GM19099 (cell line): ENCODE results near the gene DST.

Experiments
- POLR2A ChIP-seq: IDR thresholded peaks from 3 replicates; pipeline ENCODE4 v1.6.1; 2011; ENCODE audit warnings: low read depth; ENCODE audit not compliant: insufficient read length; ENCODE audit errors: extremely low read depth

DST gene

DNA sequence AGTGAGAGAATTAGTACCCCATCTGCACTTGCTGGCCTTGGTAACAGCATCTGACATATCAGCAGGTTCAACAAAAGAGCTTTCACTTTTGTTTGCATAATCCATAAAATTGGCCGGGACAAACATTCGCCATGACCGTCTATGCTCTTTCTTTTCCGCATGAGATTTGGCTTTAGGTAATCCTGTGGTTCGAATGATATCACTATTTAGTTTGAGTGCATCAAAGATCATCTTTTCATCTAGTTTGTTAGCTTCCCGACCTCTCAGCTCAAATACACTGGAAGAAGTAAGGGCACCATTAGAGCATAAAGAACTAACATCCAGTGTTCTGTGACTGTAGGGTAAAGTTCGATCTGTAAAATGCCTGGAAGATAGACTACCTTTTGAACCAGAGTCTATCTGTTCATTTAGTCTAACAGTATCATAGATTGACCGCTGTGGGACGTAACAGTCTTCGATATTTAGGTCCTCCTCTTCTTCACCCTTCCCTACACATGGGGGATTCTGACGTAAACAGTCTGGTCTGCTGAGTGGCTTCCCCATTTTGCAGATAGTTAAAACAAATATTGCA lies 101.6 kb downstream of the DST start:
- TF ChIP-seq POLR2A = no peak

DNA sequence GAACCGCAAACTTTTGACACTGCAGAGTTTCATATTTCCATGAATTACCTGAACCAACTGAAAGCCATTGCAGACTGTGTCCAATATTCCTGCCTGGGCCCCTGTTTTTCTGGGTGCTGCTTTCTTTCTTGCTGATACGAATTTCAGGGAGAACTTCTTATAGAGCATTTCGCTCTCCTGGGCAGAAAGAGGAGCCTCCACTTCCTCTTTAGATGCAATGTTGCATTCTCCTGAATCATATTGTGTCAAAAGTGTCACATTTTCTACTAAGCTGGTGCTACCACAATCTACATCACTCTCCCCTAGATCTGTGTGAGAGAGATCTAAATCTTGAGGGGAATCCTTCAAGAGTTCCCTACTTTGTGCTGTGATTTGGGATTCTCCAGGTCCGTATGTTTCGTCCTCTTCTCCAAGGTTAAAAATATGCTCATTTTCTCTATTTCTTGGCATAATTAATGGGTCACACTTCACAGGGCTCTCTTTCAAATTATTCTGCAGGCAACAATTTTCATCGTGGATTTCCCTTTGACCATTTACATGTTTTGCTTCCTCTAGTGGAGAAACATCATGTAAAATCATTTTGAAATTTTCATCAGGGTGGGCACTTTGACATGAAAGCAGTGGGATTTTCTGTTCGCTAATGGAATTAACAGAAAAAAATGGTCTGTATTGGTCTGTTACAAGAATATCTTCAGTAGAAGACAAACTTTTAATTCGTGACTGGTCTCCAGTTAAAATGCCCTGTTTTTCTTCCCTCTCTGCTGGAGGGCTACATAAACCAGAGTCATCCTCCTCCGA lies 102.3 kb downstream of the DST start:
- no peak for TF ChIP-seq POLR2A

DNA sequence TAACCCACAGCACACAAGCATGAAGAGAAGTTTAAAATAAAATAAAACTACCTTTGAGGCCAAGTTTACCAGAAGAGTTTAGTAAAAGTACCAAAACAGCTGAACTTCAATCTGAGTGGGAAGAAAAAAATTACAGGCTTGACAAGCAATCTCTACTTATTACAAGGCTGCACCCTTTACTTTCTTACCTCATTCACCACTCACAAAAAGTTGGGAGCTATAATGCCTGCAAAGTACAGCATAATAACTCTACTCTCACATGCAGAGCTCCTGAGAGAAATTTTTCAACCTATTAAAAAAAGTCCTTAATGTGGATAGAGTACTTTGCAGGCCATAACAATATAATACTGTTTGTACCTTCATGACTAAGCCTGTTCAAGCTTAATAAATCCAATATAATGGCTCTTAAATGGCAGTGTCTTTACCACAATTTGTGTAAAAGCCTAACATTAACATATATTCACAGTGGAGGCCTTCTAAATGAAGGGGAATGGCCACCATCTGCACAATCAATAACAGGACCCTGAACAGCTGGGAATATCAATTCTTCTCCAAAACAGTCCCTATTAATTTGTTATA lies 103.1 kb downstream of the DST start:
- no peak for TF ChIP-seq POLR2A

DNA sequence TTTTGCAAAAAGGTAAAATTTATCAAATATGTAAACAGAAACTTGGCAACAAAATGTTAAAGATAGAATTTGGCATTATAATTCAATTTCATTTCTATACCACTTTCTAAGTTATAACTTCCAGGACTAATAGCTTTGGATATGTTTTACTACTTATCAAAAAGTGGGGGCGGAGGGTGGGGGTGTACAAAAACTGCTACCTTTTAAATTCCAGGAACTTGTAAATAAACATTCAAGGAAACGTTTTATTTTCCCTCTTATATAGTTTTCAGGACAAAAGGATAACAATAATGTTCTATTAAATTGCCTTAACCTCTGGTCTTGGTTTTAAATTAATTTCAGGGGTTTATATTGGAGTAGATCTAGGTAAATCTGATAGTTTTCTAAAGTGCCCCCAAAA lies 103.8 kb downstream of the DST start:
- no peak for TF ChIP-seq POLR2A

DNA sequence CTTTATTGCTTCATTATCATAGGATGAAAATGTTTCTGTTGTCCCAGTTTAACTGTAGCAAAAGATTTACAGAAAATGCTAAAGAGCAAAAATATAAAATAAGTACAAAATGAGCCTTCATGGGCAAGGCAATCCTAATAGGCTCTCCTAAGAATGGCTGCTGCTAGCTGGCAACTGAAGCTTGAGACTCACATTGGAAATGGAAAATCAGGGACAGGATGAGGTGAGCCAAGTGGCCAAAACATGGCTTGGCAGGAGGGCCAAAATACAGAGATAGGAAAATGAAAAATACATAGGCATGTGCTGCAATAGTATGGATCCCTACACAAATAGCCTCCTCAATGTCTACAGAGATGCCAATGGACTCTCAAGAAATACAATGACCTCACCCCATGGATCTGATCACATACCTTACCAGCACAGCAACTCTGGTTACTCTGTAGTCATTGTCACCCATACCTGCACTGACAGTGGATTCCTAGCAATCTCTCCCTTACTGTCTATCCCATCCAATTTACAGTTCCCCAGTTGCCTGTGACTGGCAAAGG lies 105.4 kb downstream of the DST start:
- no peak for TF ChIP-seq POLR2A

DNA sequence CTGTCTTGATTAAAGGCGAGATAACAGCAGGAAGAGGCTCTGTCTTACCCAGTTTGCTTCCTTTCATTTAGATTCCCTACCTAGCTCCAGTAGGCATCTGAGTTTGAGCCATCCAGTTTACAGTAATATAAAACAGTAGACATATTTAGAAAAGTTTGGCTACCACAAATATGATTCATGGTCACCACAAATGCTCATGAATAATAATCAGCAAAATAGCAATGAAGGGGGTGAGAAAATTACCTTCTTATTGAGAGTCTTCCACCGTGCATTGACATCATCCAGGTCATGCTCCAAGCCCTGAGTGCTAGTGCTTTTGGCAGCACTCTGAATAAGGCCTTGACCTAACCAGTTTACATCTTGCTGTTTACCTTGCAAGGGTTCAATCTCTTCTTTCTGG lies 106.2 kb downstream of the DST start:
- no peak for TF ChIP-seq POLR2A

DNA sequence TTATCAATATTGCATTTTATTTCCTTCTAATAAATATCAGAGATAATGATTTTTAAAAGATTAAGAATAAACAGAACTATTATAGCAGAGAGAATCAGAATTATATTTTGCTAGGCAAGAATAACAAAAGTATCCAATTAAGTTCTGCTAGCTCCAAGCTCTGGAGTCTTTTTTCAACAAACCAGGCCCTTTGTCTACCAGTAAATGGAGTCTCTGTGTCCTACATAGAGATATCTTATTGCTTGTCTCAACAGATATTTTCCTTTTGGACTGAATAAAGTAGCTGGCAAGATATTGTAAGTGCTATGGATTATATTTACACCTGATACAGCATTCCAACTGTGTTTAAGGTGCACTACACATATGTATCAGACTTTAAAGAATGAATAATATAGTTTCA lies 107.1 kb downstream of the DST start:
- no peak for TF ChIP-seq POLR2A

DNA sequence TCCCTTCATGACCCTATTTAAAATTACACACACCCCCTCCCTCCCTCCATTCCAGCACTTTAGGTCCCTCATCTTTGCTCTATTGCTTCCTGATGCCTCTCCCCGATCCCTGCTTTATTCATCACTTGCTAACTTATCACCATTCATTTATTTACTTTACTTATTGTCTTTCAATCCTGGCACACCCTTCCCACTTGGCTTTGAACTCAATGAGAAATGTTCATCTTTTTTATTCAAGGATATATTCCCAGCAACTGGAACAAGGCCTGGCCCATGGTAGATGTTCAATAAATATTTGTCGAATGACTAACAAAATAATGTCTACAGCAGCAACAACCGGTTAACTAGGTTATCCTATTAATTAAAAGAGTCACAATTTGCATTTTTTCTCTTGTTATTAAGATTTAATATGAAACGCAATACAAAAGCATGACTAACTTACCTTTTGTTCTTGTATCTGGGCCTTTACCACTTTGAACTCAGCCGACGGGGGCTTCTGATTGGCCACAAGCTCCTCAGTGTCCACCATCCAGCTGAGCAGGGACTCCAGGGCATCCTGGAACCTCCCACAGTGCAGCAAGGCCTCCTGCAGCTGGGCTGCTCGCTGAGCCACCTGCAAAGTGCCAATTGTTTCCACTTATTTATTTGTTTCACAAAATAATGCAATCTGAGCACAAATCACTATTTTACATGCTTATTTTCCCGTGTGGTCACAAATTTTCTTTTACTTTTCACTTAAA lies 107.8 kb downstream of the DST start:
- no peak for TF ChIP-seq POLR2A

DNA sequence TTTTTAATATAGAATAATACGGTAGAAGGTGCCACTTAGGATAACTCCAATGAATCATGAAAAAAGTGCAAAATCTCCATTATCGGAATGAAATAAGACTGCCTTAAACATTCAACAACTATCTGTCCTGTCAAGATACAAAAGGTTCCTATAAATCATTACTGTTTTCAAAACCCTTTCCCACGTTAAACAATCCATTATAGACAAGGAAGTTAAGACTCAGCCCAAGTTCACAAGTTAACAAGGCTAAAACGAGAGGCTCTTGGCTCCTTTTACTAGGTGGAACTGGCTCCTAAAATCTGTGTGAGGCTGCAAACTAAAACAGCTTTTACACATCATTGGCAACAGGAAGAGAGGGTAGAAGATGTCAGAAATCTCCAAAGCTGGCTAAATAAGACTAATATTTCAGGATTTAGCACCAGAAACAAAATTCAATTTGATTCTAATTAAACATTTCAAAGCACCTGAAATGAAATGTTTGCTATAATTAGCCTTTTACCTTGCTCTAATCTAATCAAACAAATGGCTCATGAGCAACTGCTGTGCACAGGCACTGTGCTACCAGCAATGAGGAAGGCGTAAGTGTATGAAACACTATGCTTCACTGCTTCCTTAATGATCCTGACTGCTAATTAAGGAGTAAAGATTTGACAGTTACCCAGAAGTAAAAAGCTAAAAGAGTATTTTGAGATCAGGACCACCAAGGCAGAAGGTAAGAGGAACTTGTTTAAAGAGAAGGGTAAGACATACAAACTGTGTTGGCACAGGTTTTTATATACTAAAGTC lies 109.7 kb downstream of the DST start:
- TF ChIP-seq POLR2A = no peak

DNA sequence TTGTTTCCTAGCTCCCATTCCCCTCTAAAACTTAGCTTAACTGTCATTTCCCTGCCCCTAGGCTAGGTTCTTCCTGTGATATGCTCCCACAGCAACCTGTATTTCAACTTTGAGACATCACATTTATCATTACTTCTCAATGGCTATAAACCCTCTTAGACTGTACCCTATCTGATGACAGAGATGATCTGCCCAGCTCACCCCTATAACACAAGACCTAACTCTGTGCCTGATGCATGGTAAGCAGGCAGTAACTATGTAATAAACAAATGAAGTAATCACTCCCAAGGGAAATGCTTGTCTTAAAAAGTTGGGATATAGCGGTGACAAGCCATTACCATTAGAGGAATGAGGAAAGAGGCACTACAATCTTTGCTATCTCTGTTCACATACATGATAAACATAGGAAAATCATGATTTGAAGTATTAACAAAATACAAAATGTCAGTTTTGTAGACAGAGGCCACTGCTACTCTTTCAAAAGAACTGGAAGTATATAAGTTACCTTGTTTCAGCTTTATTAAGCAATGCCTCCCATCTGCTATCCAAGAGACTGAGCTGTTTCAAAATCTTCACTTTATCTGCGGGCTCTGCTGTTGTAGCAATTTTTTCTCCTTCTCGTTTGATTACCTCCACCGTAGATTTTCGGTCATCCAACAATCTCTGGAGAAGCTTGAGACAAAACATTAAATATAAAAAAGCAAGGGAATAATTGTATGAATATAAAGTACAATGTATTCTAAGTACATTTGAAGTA lies 110.7 kb downstream of the DST start:
- no peak for TF ChIP-seq POLR2A

DNA sequence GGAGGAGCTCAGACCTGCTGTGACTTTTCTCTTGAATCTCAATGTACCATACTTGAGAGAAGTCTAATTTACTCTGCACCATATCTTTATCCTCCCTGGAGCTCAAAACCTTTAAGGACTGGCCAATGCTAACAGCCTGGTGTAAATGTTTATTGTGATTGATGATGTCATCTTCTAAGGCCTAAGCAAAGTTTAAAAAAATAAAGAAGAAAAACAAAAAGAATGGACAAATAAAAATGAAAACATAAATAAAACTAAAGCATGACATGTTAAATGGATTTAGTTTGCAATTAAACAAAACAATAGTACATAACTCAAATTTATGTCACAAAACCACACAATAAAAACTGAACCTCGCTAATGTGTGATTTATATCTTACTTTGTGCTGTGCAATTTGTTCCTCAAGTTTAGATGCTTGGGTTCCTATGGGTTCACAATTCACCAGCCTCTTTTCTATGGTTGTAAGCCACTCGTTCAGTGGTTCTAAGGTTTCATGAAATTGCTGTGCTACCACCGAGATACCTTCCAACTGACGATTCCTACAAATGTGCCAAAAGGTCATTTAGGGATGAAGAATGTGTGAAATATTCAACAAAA lies 113.0 kb downstream of the DST start:
- TF ChIP-seq POLR2A = no peak

DNA sequence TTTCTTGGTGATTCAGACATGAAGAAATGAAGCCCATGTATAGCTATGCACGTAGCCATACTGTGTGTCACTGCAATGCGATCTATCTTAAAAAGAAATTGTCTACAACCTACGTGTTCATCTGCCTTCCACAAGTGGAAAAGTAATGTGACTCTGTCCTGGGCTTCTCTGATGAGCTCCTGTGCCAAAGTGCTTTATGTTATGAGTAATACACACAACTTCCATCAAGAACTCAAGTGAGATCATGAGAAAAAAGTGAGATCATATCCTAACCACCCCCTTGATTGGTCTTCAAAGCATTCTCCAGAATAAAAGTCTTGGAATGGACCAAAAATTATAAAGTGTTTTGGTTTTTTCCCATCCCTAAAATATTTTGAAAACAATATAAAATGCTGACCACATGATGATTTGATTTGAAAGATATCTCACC lies 114.3 kb downstream of the DST start:
- TF ChIP-seq POLR2A = no peak

DNA sequence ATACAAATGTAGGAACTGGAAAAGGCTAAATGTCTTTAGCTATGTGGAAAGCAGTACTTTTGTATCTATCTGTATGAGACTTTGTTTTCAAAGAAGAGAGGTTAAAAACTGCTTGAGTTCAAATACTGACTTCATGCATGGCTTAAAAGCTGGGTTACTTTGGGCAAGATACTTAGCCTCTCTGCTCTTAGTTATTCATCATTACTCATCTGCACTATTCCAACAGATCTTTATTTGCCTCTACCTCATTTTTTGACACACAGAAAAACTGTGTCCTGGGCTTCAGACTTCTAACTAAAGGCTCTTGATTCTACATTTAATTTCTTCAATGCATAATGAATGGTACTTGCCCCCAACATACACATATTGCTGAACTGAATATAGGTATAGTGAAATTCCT lies 114.8 kb downstream of the DST start:
- no peak for TF ChIP-seq POLR2A

DNA sequence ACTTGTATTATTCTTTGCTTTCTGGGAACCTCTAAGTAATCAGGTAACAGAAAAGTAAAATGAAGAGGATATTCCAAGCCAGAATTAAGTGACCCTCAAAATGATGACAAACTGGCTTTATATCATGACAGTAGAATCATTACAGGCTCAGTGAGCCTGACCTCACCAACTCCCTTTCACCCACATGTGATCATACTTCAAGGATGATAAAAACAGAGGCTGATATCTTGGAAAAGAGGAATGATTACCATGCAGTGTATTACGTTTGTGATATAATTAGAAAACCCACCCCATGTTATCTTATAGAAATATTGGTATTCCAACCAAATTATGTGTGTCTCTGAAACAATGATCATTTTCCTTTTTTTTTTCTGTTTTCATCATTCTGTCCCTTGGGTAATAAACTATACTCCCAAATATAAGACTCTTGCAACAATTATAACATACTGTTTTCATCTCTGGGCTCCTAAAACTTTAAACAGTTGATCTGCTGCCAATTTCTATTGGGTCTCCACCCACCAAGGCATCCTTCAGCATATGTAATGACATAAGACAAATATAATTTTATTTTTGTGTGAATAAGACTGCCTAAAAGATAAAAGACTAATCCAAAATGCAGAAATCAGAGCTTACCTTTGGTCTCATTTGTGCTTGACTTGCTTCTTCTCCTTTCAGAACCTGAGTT lies 115.7 kb downstream of the DST start:
- no peak for TF ChIP-seq POLR2A
